Astrocyte (in vitro differentiated cells and primary cell): Measurements from ENCODE around the gene FUT1.

ENCODE experiments used
- CTCF ChIP-seq: IDR thresholded peaks from 2 replicates; pipeline ENCODE4 v1.5.1; 2011; ENCODE audit warnings: low read depth, mild to moderate bottlenecking, inconsistent platforms, low read length, moderate library complexity; ENCODE audit not compliant: insufficient read depth
- EZH2 ChIP-seq: IDR thresholded peaks from 2 replicates; pipeline ENCODE4 v1.6.1; 2012; ENCODE audit warnings: mild to moderate bottlenecking, low read length, inconsistent platforms; ENCODE audit not compliant: insufficient read depth

- TF ChIP-seq CTCF (no peak), EZH2 (no peak)
Measured at GRCh38 chr19:48720251-48720612, 32.2 kb downstream of the FUT1 start.
